ENCODE measurements around the gene ZBTB40. TPM values are rescaled to one million over a fixed set of nuclear protein-coding genes. Genes with fewer than 3 reads are reported as not detected.
A peak's percentile ranks its signal among the peaks of the same experiment; 100 is the strongest.

The ZBTB40 gene
- total and polyA plus RNA-seq, 4 experiments from 2014 or later, result 0.81 to 50.6 (median 26.5) TPM

DNA sequence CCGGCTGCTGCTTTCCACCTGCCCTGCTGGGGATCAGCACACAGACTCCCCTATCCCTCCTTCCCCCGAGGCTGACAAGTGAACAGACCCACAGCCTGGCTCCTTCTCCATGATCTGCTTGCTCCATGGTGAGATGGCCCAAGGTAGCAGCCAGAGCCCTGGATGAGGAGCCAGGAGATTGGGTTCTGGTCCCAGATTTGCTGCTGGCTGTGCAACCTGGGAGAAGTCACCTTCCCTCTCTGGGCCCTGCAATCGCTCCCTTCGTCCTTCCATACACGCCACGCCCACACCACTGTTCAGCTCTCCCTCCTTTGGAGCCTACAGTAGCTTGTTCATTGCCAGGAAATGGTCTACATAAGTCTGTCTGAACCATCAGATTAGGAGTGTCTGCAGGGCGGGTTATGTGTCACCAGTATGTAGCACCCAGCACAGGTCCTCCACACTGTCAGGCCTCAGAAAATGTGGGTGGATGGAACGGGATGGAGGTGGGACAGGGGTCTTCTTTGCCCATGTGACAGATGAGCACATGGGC is 102.4 kb downstream of the ZBTB40 start:
- Histone ChIP-seq H3K4me3 (ENCODE audit: low read length in 2 of 2) (no peak overlapping the region), H3K9me3 (ENCODE audit: control insufficient read depth in 1 of 2, low read length in 2 of 2) (no peaks in the 10 kb centered on the region), H3K27ac (ENCODE audit: low read depth, low read length) (no peak overlapping the region), H3K4me1 (ENCODE audit: insufficient read depth, low read length) (no peaks in the 10 kb centered on the region), H3K36me3 (ENCODE audit: insufficient read depth, low read length) (no peaks in the 10 kb centered on the region), H3K27me3 (ENCODE audit: insufficient read depth, low read length) (peaks cover 2% of the 10 kb centered on the region)
- peaks cover 41 to 47% of the 10 kb centered on the region in 2 donors for H3K27me3 Mint-ChIP-seq
- CTCF ChIA-PET (ENCODE audit: partially characterized antibody), result no interaction called here
- no peaks in the 10 kb centered on the region for H3K9me3 Mint-ChIP-seq
- peaks cover 0 to 4% (median under 1%) of the 10 kb centered on the region in 4 donors for H3K4me1 Mint-ChIP-seq
- intact Hi-C loops (cut with micrococcal nuclease), result no loop called here
- POLR2A ChIA-PET (ENCODE audit: partially characterized antibody), result no interaction called here
- no peak for DNase-seq
- no peak overlapping the region for H3K27ac Mint-ChIP-seq
- H3K36me3 Mint-ChIP-seq, result no peaks in the 10 kb centered on the region
- no peak overlapping the region for H3K4me3 Mint-ChIP-seq

DNA sequence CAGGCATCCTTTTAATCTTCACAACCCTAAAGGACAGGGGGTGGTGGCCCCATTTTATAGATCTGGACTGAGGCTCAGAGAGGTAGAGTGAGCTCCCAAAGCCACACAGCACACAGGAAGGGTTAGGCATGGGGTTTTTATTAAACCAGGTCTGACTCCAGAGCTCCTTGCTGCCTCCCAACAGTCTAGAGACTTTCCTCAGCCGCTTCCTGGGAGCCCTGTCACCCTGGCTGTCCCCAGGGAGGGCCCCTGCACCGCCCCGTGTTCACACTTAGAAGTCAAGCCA is 103.7 kb downstream of the ZBTB40 start:
- ChIA-PET POLR2A (ENCODE audit: partially characterized antibody) (no interaction called here), CTCF (ENCODE audit: partially characterized antibody) (no interaction called here)
- H3K27ac Mint-ChIP-seq, result no peak overlapping the region
- H3K9me3 Mint-ChIP-seq, result no peaks in the 10 kb centered on the region
- Histone ChIP-seq H3K4me1 (ENCODE audit: insufficient read depth, low read length) (no peaks in the 10 kb centered on the region), H3K4me3 (ENCODE audit: low read length in 2 of 2) (no peak overlapping the region), H3K36me3 (ENCODE audit: insufficient read depth, low read length) (no peaks in the 10 kb centered on the region), H3K9me3 (ENCODE audit: control insufficient read depth in 1 of 2, low read length in 2 of 2) (no peaks in the 10 kb centered on the region), H3K27me3 (ENCODE audit: insufficient read depth, low read length) (peaks cover 7% of the 10 kb centered on the region), H3K27ac (ENCODE audit: low read depth, low read length) (no peak overlapping the region)
- H3K27me3 Mint-ChIP-seq, result peaks cover 42 to 55% of the 10 kb centered on the region in 2 donors
- DNase-seq, result no peak
- H3K36me3 Mint-ChIP-seq, result no peaks in the 10 kb centered on the region
- H3K4me3 Mint-ChIP-seq, result no peak overlapping the region
- H3K4me1 Mint-ChIP-seq, result peaks cover 0 to 4% (median under 1%) of the 10 kb centered on the region in 4 donors
- intact Hi-C loops (cut with micrococcal nuclease), result no loop called here

DNA sequence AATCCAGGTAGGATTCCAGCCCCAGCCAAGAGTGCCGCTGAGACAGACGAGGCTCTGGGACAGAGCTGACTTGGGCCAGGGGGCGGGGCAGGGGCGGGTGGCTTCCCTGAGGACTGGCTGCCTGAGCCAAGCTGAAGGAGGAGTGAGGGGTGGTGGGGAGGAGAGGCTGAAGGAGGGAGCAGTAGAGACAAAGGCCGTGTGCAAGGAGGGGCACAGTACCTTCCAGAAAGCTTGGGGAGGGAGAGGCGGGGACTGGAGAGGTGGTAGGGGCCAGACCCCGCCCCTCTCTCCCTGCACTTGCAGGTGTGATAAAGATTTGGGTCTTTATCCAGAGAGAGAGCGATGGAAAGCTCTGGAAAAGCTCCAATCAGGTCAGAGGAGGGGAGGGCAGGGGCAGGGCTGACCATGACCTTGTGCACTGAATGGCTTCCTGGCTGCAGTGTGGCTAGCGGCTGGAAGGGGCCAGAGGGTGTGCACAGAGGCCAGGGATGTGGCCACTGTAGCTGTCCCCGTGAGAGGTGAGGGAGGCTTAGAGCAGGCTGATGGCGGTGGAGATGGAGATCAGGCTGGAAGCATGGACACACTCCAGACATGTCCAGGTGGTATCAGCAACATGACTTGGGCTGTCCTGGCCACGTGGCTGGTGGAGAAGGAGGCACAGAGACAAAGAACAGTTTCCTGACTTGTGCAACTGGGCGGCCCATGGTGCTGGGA is 104.9 kb downstream of the ZBTB40 start:
- DNase-seq, result no peak
- Histone ChIP-seq H3K27me3 (ENCODE audit: insufficient read depth, low read length) (peaks cover 7% of the 10 kb centered on the region), H3K4me3 (ENCODE audit: low read length in 2 of 2) (no peak overlapping the region), H3K27ac (ENCODE audit: low read depth, low read length) (no peak overlapping the region), H3K4me1 (ENCODE audit: insufficient read depth, low read length) (no peaks in the 10 kb centered on the region), H3K36me3 (ENCODE audit: insufficient read depth, low read length) (no peaks in the 10 kb centered on the region), H3K9me3 (ENCODE audit: control insufficient read depth in 1 of 2, low read length in 2 of 2) (no peaks in the 10 kb centered on the region)
- Mint-ChIP-seq H3K27me3 (peaks cover 43 to 57% of the 10 kb centered on the region in 2 donors), H3K36me3 (no peaks in the 10 kb centered on the region), H3K4me1 (peaks cover 0 to 4% (median under 1%) of the 10 kb centered on the region in 4 donors), H3K27ac (peak overlapping the region in 1 of 7 donors; percentile 48), H3K4me3 (no peak overlapping the region), H3K9me3 (no peaks in the 10 kb centered on the region)
- intact Hi-C loops (cut with micrococcal nuclease), result no loop called here
- ChIA-PET CTCF (ENCODE audit: partially characterized antibody) (no interaction called here), POLR2A (ENCODE audit: partially characterized antibody) (no interaction called here)

DNA sequence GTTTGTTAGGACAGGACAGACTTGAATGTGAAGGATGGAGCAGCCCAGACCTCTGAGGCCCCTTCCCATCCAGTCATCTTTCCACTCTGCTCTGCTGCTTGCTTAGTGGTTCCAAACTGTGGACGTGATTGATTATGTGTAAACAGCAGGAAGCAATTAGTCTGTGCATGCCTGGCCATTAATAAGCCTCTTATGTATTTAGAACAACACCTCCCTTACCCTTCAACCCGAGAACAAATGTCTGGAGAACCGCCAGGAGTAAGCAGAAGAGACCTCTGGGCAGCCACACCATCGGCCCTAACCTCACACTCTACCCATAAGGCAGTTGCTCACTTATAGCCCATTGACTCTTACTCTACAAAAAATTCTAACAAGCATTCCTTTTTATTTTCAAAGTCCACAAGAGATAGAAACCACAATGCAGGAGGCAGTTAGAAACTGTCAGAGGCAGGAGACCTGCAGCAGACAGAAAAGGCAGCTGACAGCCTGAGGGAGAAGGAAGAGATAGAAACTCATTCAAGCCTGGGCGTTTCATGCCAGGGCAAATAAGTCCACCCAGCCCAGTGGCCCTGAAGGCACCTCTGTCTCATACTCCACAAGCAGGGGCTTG is 105.8 kb downstream of the ZBTB40 start:
- Histone ChIP-seq H3K4me3 (ENCODE audit: low read length in 2 of 2) (no peak overlapping the region), H3K4me1 (ENCODE audit: insufficient read depth, low read length) (no peaks in the 10 kb centered on the region), H3K36me3 (ENCODE audit: insufficient read depth, low read length) (no peaks in the 10 kb centered on the region), H3K27ac (ENCODE audit: low read depth, low read length) (no peak overlapping the region), H3K27me3 (ENCODE audit: insufficient read depth, low read length) (peaks cover 14% of the 10 kb centered on the region), H3K9me3 (ENCODE audit: control insufficient read depth in 1 of 2, low read length in 2 of 2) (no peaks in the 10 kb centered on the region)
- intact Hi-C loops (cut with micrococcal nuclease), result no loop called here
- H3K9me3 Mint-ChIP-seq, result no peaks in the 10 kb centered on the region
- peaks cover 51 to 64% of the 10 kb centered on the region in 2 donors for H3K27me3 Mint-ChIP-seq
- no peak for DNase-seq
- H3K4me1 Mint-ChIP-seq, result peaks cover 0 to 4% (median under 1%) of the 10 kb centered on the region in 4 donors
- ChIA-PET POLR2A (ENCODE audit: partially characterized antibody) (no interaction called here), CTCF (ENCODE audit: partially characterized antibody) (no interaction called here)
- no peak overlapping the region for H3K27ac Mint-ChIP-seq
- H3K36me3 Mint-ChIP-seq, result no peaks in the 10 kb centered on the region
- no peak overlapping the region for H3K4me3 Mint-ChIP-seq

- no peaks in the 10 kb centered on the region for H3K36me3 ChIP-seq (ENCODE audit: insufficient read depth, low read length)
- H3K4me1 ChIP-seq (ENCODE audit: insufficient read depth, low read length), result no peaks in the 10 kb centered on the region
- no peak within 1 kb of the TSS for H3K27ac ChIP-seq (ENCODE audit: low read depth, low read length)
- CTCF ChIA-PET (ENCODE audit: partially characterized antibody), result no interaction called here
- H3K9me3 ChIP-seq (ENCODE audit: control insufficient read depth in 1 of 2, low read length in 2 of 2), result no peaks in the 10 kb centered on the region
- Mint-ChIP-seq H3K27me3 (peaks cover 42 to 45% of the 10 kb centered on the region in 2 donors), H3K27ac (no peak within 1 kb of the TSS), H3K36me3 (no peaks in the 10 kb centered on the region), H3K4me3 (peak within 1 kb of the TSS in 5 of 8 donors; percentile 20 to 59 (median 44)), H3K9me3 (no peaks in the 10 kb centered on the region), H3K4me1 (peaks cover 0 to 10% (median 5%) of the 10 kb centered on the region in 4 donors)
- DNase-seq, result no peak
- intact Hi-C loops (cut with micrococcal nuclease), result no loop called here
- H3K4me3 ChIP-seq (ENCODE audit: low read length in 2 of 2), result no peak within 1 kb of the TSS
- H3K27me3 ChIP-seq (ENCODE audit: insufficient read depth, low read length), result peaks cover 19% of the 10 kb centered on the region
- POLR2A ChIA-PET (ENCODE audit: partially characterized antibody), result no interaction called here
These were observed 111.2 kb downstream of the ZBTB40 start, which contains the start of gene EPHA8 for GRCh38 chr1:22562584-22563583. EPHA8 (plus strand) TSS chr1:22563489; CDS start chr1:22563636, 147 bp downstream.

DNA sequence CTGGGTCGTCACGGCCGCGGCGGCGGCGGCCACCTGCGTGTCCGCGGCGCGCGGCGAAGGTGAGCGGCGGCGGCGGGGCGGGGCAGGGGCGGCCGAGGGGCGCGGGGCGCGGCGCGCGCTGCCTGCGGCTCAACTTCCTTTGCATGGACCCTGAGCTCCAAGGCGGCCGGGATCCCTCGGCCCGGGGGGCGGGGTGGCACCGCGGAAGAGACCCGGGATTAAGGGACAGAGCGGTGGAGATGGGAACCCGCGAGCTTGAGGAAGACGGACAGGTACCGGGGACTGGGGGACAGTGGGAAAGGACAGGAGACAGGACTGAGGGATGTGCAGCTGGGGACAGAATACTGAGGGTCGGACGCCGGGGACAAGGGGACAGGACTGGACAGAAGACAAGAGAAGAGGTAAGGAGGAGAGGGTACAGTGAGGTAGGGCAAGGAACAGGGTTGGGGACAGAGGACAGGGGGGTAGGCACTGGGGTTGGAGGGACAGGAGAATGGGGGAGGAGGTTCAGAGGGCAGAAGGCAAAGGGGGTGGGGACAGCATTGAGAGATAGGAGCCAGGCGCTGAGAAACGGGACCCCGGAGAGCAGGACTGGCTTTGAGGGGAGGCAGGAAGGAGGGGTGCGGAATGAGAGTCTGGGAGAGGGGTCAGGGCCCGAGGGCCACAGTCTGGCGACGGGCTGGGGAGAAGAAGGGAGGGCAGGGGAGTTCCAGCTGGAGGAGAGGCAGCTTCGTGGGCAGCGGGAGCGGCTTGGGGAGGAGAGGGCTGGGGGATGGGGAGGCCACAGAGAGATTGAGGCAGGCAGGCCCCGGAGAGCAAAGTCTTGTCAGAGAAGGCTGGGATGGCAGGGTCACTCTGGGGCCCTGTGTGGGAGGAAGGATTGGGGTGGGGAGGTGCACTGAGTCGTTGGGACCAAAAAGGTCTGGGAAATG is 112.3 kb downstream of the ZBTB40 start:
- Mint-ChIP-seq H3K9me3 (no peaks in the 10 kb centered on the region), H3K4me1 (peaks cover 0 to 10% (median 5%) of the 10 kb centered on the region in 4 donors), H3K36me3 (no peaks in the 10 kb centered on the region), H3K27ac (no peak overlapping the region), H3K27me3 (peaks cover 41 to 43% of the 10 kb centered on the region in 2 donors), H3K4me3 (peak overlapping the region in 3 of 8 donors; percentile 26 to 59 (median 47))
- Histone ChIP-seq H3K27ac (ENCODE audit: low read depth, low read length) (no peak overlapping the region), H3K9me3 (ENCODE audit: control insufficient read depth in 1 of 2, low read length in 2 of 2) (no peaks in the 10 kb centered on the region), H3K4me1 (ENCODE audit: insufficient read depth, low read length) (no peaks in the 10 kb centered on the region), H3K27me3 (ENCODE audit: insufficient read depth, low read length) (peaks cover 18% of the 10 kb centered on the region), H3K4me3 (ENCODE audit: low read length in 2 of 2) (no peak overlapping the region), H3K36me3 (ENCODE audit: insufficient read depth, low read length) (no peaks in the 10 kb centered on the region)
- intact Hi-C loops (cut with micrococcal nuclease), result no loop called here
- no peak for DNase-seq
- ChIA-PET POLR2A (ENCODE audit: partially characterized antibody) (no interaction called here), CTCF (ENCODE audit: partially characterized antibody) (no interaction called here)

All from CD4-positive, alpha-beta memory T cell (primary cell).